GM12873 (cell line): ENCODE measurements around the gene CYFIP2.

Source experiments
- TF ChIP-seq, protein P1 (sequence below): IDR thresholded peaks from 2 replicates; pipeline ENCODE4 v1.5.1; 2012; ENCODE audit warnings: low read depth, mild to moderate bottlenecking, moderate library complexity, low read length, control low read depth; ENCODE audit not compliant: insufficient read depth; ENCODE audit errors: missing control alignments

The CYFIP2 gene

GRCh38 chr5:157356576-157356975 lies 90.7 kb downstream of the CYFIP2 start:
- TF ChIP-seq, protein P1, sequence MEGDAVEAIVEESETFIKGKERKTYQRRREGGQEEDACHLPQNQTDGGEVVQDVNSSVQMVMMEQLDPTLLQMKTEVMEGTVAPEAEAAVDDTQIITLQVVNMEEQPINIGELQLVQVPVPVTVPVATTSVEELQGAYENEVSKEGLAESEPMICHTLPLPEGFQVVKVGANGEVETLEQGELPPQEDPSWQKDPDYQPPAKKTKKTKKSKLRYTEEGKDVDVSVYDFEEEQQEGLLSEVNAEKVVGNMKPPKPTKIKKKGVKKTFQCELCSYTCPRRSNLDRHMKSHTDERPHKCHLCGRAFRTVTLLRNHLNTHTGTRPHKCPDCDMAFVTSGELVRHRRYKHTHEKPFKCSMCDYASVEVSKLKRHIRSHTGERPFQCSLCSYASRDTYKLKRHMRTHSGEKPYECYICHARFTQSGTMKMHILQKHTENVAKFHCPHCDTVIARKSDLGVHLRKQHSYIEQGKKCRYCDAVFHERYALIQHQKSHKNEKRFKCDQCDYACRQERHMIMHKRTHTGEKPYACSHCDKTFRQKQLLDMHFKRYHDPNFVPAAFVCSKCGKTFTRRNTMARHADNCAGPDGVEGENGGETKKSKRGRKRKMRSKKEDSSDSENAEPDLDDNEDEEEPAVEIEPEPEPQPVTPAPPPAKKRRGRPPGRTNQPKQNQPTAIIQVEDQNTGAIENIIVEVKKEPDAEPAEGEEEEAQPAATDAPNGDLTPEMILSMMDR, result no peak

GRCh38 chr5:157357823-157358222 lies 91.9 kb downstream of the CYFIP2 start:
- TF ChIP-seq, protein P1, result no peak

DNA sequence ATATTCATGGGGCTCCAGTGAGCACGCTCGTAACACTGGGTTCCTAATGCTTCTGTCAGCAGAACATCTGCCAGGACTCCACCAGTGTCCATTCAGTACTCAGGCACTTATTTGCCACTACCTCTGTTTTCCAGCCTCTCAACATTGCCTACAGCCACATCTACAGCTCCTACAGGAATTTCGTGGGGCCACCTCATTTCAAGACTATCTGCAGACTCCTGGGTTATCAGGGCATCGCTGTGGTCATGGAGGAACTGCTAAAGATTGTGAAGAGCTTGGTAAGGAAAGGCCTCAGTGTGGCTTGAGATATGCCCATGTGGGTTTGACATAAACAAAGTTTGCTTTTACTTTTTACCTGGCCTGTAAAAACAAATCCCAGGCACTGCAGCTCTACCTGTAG lies 92.9 kb downstream of the CYFIP2 start:
- TF ChIP-seq, protein P1, result no peak

GRCh38 chr5:157359356-157360055 lies 93.6 kb downstream of the CYFIP2 start:
- TF ChIP-seq, protein P1, result no peak

DNA sequence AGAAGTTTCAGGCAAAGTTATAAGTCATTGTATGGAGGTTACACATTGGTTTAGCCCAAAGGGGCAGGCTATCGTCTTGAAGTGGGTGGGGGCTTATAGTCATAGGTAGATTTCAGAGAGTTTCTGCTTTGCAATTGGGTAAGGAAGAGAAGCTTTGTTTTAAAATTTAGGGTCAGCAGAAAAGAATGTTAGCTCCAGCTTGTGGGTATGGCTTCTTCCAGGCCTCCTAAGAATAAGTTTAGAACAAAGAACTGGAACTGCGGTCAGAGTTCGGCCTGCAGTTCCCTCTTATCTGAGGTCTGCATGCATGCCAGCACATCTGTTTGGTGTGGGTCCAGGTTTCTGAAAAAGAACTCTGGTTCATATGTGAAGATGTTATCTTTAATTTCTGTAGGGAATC lies 96.1 kb downstream of the CYFIP2 start:
- TF ChIP-seq, protein P1, result no peak

DNA sequence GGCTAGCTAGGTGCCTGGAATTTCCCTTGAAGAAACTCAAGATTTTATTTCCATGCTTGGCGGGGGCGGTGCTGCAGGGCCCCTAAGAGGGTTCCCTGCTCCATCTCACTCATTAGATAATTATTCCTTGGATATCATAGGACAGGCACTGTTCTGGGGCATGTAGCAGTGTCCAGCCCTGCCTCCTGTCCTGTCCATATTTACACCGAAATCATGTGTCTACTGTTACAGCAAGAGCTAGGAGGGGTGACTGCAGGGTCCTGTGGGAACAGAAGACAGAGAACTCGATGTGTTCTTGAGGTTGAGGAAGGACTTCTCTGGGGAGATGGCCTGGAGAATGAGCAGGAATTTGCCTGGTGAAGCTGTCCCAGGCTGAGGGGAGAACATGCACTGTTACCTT lies 96.6 kb downstream of the CYFIP2 start:
- TF ChIP-seq, protein P1, result no peak

GRCh38 chr5:157362982-157363381 lies 97.1 kb downstream of the CYFIP2 start:
- TF ChIP-seq, protein P1, result no peak
